ENCODE measurements around the gene GAS5.

DNA sequence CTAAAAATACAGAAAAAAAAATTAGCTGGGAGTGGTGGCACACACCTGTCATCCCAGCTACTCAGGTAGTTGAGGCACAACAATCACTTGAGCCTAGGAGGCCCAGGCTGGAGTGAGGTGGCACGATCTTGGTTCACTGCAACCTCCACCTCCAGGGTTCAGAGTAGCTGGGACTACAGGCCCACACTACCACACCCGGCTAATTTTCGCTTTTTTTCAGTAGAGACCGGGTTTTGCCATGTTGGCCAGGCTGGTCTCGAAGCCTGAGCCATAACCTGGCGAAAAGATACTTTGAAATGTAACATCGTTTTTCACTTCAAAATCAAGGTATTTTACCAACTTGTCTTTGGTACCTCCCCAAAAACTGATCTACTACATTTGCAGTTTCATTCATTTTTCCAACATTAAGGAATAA lies 6.1 kb downstream of the GAS5 start:
- TF ChIP-seq RAD21 (IDR thresholded peaks at IDR 0.05; ENCODE audit: low read length) (no peak), PBX3 (IDR thresholded peaks at IDR 0.05) (peak; percentile 7), FOSL2 (IDR thresholded peaks at IDR 0.05; ENCODE audit: borderline replicate concordance, low read depth) (no peak)

All from SK-N-SH (cell line).